ENCODE results near the gene HILPDA. TPM values are rescaled to one million over a fixed set of nuclear protein-coding genes. Genes with fewer than 3 reads are reported as not detected.

The HILPDA gene
- polyA plus RNA-seq, 1 donor from 2014 or later = 16.6 TPM

DNA sequence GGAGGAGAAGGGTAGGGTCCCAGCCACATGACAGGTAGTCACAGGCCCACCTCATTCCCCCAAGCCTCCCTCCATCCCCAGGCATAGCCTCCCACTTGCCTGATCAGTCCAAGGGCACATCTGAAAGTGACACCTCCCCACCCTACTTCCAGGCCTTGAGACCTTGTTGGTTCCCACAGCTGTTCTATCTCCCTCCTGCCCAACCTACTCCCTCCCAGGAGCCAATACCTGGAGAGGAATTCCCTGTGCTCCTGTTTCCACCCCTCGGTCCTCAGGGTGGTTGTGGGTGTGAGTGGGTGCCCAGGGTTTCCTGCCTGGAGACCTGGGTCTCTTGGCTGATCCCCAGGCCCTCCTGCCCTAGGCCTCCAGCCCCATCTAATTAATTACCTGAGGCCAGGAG lies 34.3 kb upstream of the HILPDA start:
- no peak overlapping the region for H2AFZ ChIP-seq (ENCODE audit: low read depth, low read length)
- H3K9me3 ChIP-seq (ENCODE audit: low read length) = no peaks in the 10 kb centered on the region
- H3K4me3 ChIP-seq (ENCODE audit: low read length) = no peak overlapping the region

DNA sequence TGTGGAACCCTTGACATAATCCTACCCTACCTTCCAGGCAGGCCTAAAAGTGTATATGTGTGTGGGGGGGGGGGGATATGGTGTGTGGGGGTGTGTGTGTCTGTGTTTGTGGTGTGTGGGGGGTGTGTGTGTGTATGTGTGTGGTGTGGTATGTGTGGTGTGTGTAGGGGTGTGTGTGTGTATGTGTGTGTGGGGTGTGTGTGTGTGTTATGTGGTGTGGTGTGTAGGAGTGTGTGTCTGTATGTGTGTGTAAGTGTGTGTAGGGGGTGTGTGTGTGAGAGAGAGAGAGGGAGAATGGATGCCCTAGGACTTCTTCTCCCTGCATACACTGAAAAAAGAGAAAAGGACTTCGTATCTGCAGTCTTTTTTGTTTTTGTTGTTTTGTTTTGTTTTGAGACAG lies 33.6 kb upstream of the HILPDA start:
- Histone ChIP-seq H3K27ac (ENCODE audit: low read length) (no peak overlapping the region), H3K9ac (ENCODE audit: low read length) (no peak overlapping the region), H3K27me3 (ENCODE audit: insufficient read depth, low read depth, low read length) (no peaks in the 10 kb centered on the region), H3K9me3 (ENCODE audit: low read length) (no peaks in the 10 kb centered on the region), H3K36me3 (ENCODE audit: insufficient read depth, low read length) (no peaks in the 10 kb centered on the region), H3K4me2 (ENCODE audit: low read length) (no peak overlapping the region), H3F3A (ENCODE audit: insufficient read depth, low read length, poor library complexity, severe bottlenecking) (no peaks in the 10 kb centered on the region), H2AFZ (ENCODE audit: low read depth, low read length) (no peak overlapping the region), H3K9me2 (ENCODE audit: insufficient read depth, low read length) (no peaks in the 10 kb centered on the region), H3K79me2 (replicated peaks; ENCODE audit: insufficient read depth, low read length) (no peaks in the 10 kb centered on the region), H3K4me3 (ENCODE audit: low read length) (no peak overlapping the region), H4K20me1 (ENCODE audit: insufficient read depth) (no peaks in the 10 kb centered on the region)
- no peak for TF ChIP-seq POLR2AphosphoS5 (IDR thresholded peaks at IDR 0.05)
- no peak for TF ChIP-seq RAD21 (conservative IDR thresholded peaks at IDR 0.05)
- no peak for TF ChIP-seq EZH2 (IDR thresholded peaks at IDR 0.05; ENCODE audit: borderline replicate concordance, insufficient read depth, low read length, poor library complexity, severe bottlenecking)
- TF ChIP-seq SMC3 (conservative IDR thresholded peaks at IDR 0.05; ENCODE audit: poor library complexity) = no peak
- TF ChIP-seq, protein P1, sequence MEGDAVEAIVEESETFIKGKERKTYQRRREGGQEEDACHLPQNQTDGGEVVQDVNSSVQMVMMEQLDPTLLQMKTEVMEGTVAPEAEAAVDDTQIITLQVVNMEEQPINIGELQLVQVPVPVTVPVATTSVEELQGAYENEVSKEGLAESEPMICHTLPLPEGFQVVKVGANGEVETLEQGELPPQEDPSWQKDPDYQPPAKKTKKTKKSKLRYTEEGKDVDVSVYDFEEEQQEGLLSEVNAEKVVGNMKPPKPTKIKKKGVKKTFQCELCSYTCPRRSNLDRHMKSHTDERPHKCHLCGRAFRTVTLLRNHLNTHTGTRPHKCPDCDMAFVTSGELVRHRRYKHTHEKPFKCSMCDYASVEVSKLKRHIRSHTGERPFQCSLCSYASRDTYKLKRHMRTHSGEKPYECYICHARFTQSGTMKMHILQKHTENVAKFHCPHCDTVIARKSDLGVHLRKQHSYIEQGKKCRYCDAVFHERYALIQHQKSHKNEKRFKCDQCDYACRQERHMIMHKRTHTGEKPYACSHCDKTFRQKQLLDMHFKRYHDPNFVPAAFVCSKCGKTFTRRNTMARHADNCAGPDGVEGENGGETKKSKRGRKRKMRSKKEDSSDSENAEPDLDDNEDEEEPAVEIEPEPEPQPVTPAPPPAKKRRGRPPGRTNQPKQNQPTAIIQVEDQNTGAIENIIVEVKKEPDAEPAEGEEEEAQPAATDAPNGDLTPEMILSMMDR (IDR thresholded peaks at IDR 0.05; ENCODE audit: poor library complexity, severe bottlenecking) = no peak
- no peak for TF ChIP-seq EP300 (conservative IDR thresholded peaks at IDR 0.05; ENCODE audit: poor library complexity, severe bottlenecking)
- no peak for TF ChIP-seq TAF1 (IDR thresholded peaks at IDR 0.05; ENCODE audit: low read depth)
- TF ChIP-seq MXI1 (conservative IDR thresholded peaks at IDR 0.05; ENCODE audit: poor library complexity, severe bottlenecking) = no peak
- TF ChIP-seq, protein P2, sequence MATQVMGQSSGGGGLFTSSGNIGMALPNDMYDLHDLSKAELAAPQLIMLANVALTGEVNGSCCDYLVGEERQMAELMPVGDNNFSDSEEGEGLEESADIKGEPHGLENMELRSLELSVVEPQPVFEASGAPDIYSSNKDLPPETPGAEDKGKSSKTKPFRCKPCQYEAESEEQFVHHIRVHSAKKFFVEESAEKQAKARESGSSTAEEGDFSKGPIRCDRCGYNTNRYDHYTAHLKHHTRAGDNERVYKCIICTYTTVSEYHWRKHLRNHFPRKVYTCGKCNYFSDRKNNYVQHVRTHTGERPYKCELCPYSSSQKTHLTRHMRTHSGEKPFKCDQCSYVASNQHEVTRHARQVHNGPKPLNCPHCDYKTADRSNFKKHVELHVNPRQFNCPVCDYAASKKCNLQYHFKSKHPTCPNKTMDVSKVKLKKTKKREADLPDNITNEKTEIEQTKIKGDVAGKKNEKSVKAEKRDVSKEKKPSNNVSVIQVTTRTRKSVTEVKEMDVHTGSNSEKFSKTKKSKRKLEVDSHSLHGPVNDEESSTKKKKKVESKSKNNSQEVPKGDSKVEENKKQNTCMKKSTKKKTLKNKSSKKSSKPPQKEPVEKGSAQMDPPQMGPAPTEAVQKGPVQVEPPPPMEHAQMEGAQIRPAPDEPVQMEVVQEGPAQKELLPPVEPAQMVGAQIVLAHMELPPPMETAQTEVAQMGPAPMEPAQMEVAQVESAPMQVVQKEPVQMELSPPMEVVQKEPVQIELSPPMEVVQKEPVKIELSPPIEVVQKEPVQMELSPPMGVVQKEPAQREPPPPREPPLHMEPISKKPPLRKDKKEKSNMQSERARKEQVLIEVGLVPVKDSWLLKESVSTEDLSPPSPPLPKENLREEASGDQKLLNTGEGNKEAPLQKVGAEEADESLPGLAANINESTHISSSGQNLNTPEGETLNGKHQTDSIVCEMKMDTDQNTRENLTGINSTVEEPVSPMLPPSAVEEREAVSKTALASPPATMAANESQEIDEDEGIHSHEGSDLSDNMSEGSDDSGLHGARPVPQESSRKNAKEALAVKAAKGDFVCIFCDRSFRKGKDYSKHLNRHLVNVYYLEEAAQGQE (IDR thresholded peaks at IDR 0.05; ENCODE audit: borderline replicate concordance) = no peak

More for the DNA sequence above, 34.3 kb upstream of the HILPDA start:
- Histone ChIP-seq H3K4me2 (ENCODE audit: low read length) (no peak overlapping the region), H3K9ac (ENCODE audit: low read length) (no peak overlapping the region), H3K79me2 (replicated peaks; ENCODE audit: insufficient read depth, low read length) (no peaks in the 10 kb centered on the region), H3K27ac (ENCODE audit: low read length) (no peak overlapping the region), H4K20me1 (ENCODE audit: insufficient read depth) (no peaks in the 10 kb centered on the region), H3F3A (ENCODE audit: insufficient read depth, low read length, poor library complexity, severe bottlenecking) (no peaks in the 10 kb centered on the region), H3K9me2 (ENCODE audit: insufficient read depth, low read length) (no peaks in the 10 kb centered on the region), H3K36me3 (ENCODE audit: insufficient read depth, low read length) (no peaks in the 10 kb centered on the region), H3K27me3 (ENCODE audit: insufficient read depth, low read depth, low read length) (no peaks in the 10 kb centered on the region)
- TF ChIP-seq EP300 (conservative IDR thresholded peaks at IDR 0.05; ENCODE audit: poor library complexity, severe bottlenecking) = no peak

DNA sequence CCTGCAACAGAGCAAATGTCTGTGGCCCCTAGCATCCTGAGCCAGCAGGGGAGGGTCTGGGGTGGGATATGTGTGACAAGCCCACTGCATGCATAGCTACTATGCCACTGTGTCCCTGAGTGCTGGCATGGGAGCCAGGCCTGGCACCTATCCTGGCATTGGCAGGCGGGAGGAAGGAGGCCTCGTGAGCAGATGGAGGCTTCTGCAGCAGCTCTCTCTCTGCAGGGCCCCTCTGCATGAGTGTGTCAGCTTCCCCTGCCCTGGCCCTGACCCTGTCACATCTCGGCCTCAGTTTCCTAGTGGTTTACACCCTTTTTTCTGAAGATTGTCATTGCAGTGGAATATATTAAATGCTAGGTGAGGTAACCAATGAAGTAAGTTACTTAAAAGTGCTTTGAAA lies 32.8 kb upstream of the HILPDA start:
- Histone ChIP-seq H2AFZ (ENCODE audit: low read depth, low read length) (no peak overlapping the region), H3K4me2 (ENCODE audit: low read length) (no peak overlapping the region), H4K20me1 (ENCODE audit: insufficient read depth) (no peaks in the 10 kb centered on the region), H3K9me3 (ENCODE audit: low read length) (no peaks in the 10 kb centered on the region), H3F3A (ENCODE audit: insufficient read depth, low read length, poor library complexity, severe bottlenecking) (no peaks in the 10 kb centered on the region), H3K27me3 (ENCODE audit: insufficient read depth, low read depth, low read length) (no peaks in the 10 kb centered on the region), H3K79me2 (replicated peaks; ENCODE audit: insufficient read depth, low read length) (no peaks in the 10 kb centered on the region), H3K4me3 (ENCODE audit: low read length) (no peak overlapping the region), H3K27ac (ENCODE audit: low read length) (no peak overlapping the region), H3K36me3 (ENCODE audit: insufficient read depth, low read length) (no peaks in the 10 kb centered on the region), H3K9me2 (ENCODE audit: insufficient read depth, low read length) (no peaks in the 10 kb centered on the region), H3K9ac (ENCODE audit: low read length) (no peak overlapping the region)
- no peak for TF ChIP-seq TAF1 (IDR thresholded peaks at IDR 0.05; ENCODE audit: low read depth)
- no peak for TF ChIP-seq RAD21 (conservative IDR thresholded peaks at IDR 0.05)
- TF ChIP-seq, protein P1 (IDR thresholded peaks at IDR 0.05; ENCODE audit: poor library complexity, severe bottlenecking) = no peak
- TF ChIP-seq MXI1 (conservative IDR thresholded peaks at IDR 0.05; ENCODE audit: poor library complexity, severe bottlenecking) = no peak
- no peak for TF ChIP-seq SMC3 (conservative IDR thresholded peaks at IDR 0.05; ENCODE audit: poor library complexity)
- no peak for TF ChIP-seq EP300 (conservative IDR thresholded peaks at IDR 0.05; ENCODE audit: poor library complexity, severe bottlenecking)
- TF ChIP-seq EZH2 (IDR thresholded peaks at IDR 0.05; ENCODE audit: borderline replicate concordance, insufficient read depth, low read length, poor library complexity, severe bottlenecking) = no peak
- TF ChIP-seq, protein P2 (IDR thresholded peaks at IDR 0.05; ENCODE audit: borderline replicate concordance) = no peak
- no peak for TF ChIP-seq POLR2AphosphoS5 (IDR thresholded peaks at IDR 0.05)
